Mesenchymal stem cell (in vitro differentiated cells and primary cell): Measurements from ENCODE around the gene DCUN1D1.

Source experiments
- DNase-seq: peaks from one replicate; pipeline ENCODE4 v3.0.0-alpha.2; 2013
- H2AFZ ChIP-seq: one replicate; pipeline ENCODE4 v1.6.1; 2013; ENCODE audit warnings: low read depth, mild to moderate bottlenecking, control low read depth, inconsistent platforms, low read length, moderate library complexity
- H2AK5ac ChIP-seq: 2 replicates; pipeline ENCODE4 v1.6.1; 2013; ENCODE audit warnings: low read length, moderate library complexity, mild to moderate bottlenecking, inconsistent platforms; ENCODE audit not compliant: severe bottlenecking
- H2BK120ac ChIP-seq: one replicate; pipeline ENCODE4 v1.6.1; 2013; ENCODE audit warnings: low read depth, mild to moderate bottlenecking, inconsistent platforms, low read length, moderate library complexity
- H2BK12ac ChIP-seq, 2 experiments: one replicate each; pipeline ENCODE4 v1.6.1; 2013; ENCODE audit warnings: inconsistent platforms in 2 of 2, low read length in 2 of 2, mild to moderate bottlenecking in 2 of 2, moderate library complexity in 2 of 2, control low read depth in 1 of 2
- H2BK15ac ChIP-seq: one replicate; pipeline ENCODE4 v1.6.1; 2013; ENCODE audit warnings: mild to moderate bottlenecking, low read depth, inconsistent platforms; ENCODE audit not compliant: poor library complexity, severe bottlenecking
- H2BK5ac ChIP-seq: 2 replicates; pipeline ENCODE4 v1.6.1; 2013; ENCODE audit warnings: low read depth, mild to moderate bottlenecking, low read length, control low read depth, inconsistent platforms; ENCODE audit not compliant: poor library complexity, severe bottlenecking
- H3K14ac ChIP-seq, 2 experiments: one replicate each; pipeline ENCODE4 v1.6.1; 2013; ENCODE audit warnings: inconsistent platforms in 2 of 2, low read length in 2 of 2, control low read depth in 1 of 2, mild to moderate bottlenecking in 1 of 2, moderate library complexity in 1 of 2
- H3K18ac ChIP-seq, 2 experiments: one replicate each; pipeline ENCODE4 v1.6.1; 2013; ENCODE audit warnings: inconsistent platforms in 2 of 2, low read length in 2 of 2, control low read depth in 1 of 2, low read depth in 1 of 2, mild to moderate bottlenecking in 1 of 2
- H3K23ac ChIP-seq, 2 experiments: one replicate each; pipeline ENCODE4 v1.6.1; 2013; ENCODE audit warnings: inconsistent platforms in 2 of 2, low read length in 2 of 2, mild to moderate bottlenecking in 2 of 2, moderate library complexity in 2 of 2, control low read depth in 1 of 2
- H3K27ac ChIP-seq: 2 replicates; pipeline ENCODE4 v1.5.1; 2013; ENCODE audit warnings: mild to moderate bottlenecking, moderate library complexity, low read length, control low read depth, inconsistent platforms; ENCODE audit not compliant: poor library complexity, severe bottlenecking
- H3K27me3 ChIP-seq, 2 experiments: 2 replicates each; pipeline versions ENCODE4 v1.6.1 to v1.7.0; 2013; ENCODE audit warnings: low read length in 2 of 2, mild to moderate bottlenecking in 2 of 2, moderate library complexity in 2 of 2, control low read depth in 1 of 2, inconsistent platforms in 1 of 2; ENCODE audit not compliant: control insufficient read depth in 1 of 2, insufficient read depth in 1 of 2
- H3K36me3 ChIP-seq, 2 experiments: 2 replicates each; pipeline versions ENCODE4 v1.6.1 to v1.7.0; 2013; ENCODE audit warnings: low read length in 2 of 2, control low read depth in 1 of 2, inconsistent platforms in 1 of 2, low read depth in 1 of 2, mild to moderate bottlenecking in 1 of 2; ENCODE audit not compliant: insufficient read depth in 2 of 2, control insufficient read depth in 1 of 2
- H3K4ac ChIP-seq, 2 experiments: one replicate each; pipeline ENCODE4 v1.6.1; 2013; ENCODE audit warnings: inconsistent platforms in 2 of 2, low read length in 2 of 2, mild to moderate bottlenecking in 2 of 2, moderate library complexity in 2 of 2, control low read depth in 1 of 2, low read depth in 1 of 2
- H3K4me1 ChIP-seq: 2 replicates; pipeline ENCODE4 v1.6.1; 2013; ENCODE audit warnings: low read depth, low read length, control low read depth; ENCODE audit not compliant: control insufficient read depth, insufficient read depth
- H3K4me2 ChIP-seq: 2 replicates; pipeline ENCODE4 v1.6.1; 2013; ENCODE audit warnings: low read length, mild to moderate bottlenecking, inconsistent platforms; ENCODE audit not compliant: poor library complexity, severe bottlenecking
- H3K4me3 ChIP-seq, 2 experiments: 2 replicates each; pipeline versions ENCODE4 v1.5.1 to v1.7.0; 2013; ENCODE audit warnings: low read length in 2 of 2, mild to moderate bottlenecking in 2 of 2, control low read depth in 1 of 2, low read depth in 1 of 2; ENCODE audit not compliant: insufficient read depth in 1 of 2
- H3K79me1 ChIP-seq: replicated peaks from 2 replicates; pipeline ENCODE4 v1.6.1; 2013; ENCODE audit warnings: mild to moderate bottlenecking, control low read depth, low read length, inconsistent platforms; ENCODE audit not compliant: poor library complexity, severe bottlenecking
- H3K9ac ChIP-seq: 2 replicates; pipeline ENCODE4 v1.7.0; 2013; ENCODE audit warnings: mild to moderate bottlenecking, low read length, moderate library complexity
- H3K9me3 ChIP-seq: 2 replicates; pipeline ENCODE4 v1.7.0; 2013; ENCODE audit warnings: mild to moderate bottlenecking, low read length; ENCODE audit not compliant: control insufficient read depth
- H4K8ac ChIP-seq: one replicate; pipeline ENCODE4 v1.6.1; 2013; ENCODE audit warnings: inconsistent platforms, mild to moderate bottlenecking, low read length, moderate library complexity
- H4K91ac ChIP-seq: one replicate; pipeline ENCODE4 v1.6.1; 2013; ENCODE audit warnings: mild to moderate bottlenecking, low read length, inconsistent platforms
- WGBS: methylation state at CpG from one replicate; pipeline ENCODE4 v1.1.7; 2013; ENCODE audit warnings: mixed read lengths; 5-methylcytosine and 5-hydroxymethylcytosine counted together

Gene DCUN1D1

DNA sequence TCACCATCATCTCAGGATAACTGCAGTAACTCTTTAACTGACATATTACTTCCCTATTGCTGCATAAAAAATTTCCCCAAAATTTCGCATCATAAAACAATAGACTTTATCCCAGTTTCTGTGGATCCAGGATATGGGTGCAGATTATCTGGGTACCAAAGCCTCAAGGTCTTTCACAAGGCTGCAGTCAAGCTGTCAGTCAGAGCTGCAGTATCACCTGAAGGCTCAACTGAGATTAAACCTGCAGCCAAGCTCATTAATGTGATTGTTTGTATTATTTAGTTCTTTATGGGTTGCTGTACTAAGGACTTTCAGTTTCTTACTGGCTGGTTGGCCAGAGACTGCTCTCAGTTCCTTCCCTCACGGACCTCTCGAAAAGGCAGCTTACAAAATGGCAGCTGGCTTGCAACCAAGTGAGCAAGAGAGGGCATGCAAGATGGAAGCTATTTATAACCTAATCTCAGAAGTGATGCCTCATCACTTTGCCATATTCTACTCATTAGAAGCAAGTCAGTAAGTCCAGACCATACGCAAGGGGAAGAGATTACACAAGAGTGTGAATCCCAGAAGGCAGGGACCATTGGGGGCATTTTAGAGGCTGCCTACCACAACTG, 54.9 kb downstream of the DCUN1D1 start:
- no peak overlapping the region for H4K91ac ChIP-seq
- peaks cover 0 to 3% of the 10 kb centered on the region in 2 experiments for H3K36me3 ChIP-seq
- H2BK5ac ChIP-seq, result no peak overlapping the region
- no peak overlapping the region for H3K4me2 ChIP-seq
- H3K23ac ChIP-seq, result no peak overlapping the region
- no peak overlapping the region for H2BK12ac ChIP-seq
- H2AK5ac ChIP-seq, result no peak overlapping the region
- H3K9ac ChIP-seq, result peak overlapping the region; percentile 39
- H3K9me3 ChIP-seq, result no peaks in the 10 kb centered on the region
- no peak overlapping the region for H4K8ac ChIP-seq
- no peak overlapping the region for H2BK120ac ChIP-seq
- no peaks in the 10 kb centered on the region for H3K79me1 ChIP-seq
- no peak overlapping the region for H2BK15ac ChIP-seq
- no peak overlapping the region for H2AFZ ChIP-seq
- H3K27me3 ChIP-seq, result no peaks in the 10 kb centered on the region
- peak; percentile 40 for DNase-seq
- peaks cover 2% of the 10 kb centered on the region for H3K4me1 ChIP-seq
- no peak overlapping the region for H3K14ac ChIP-seq
- no peak overlapping the region for H3K18ac ChIP-seq
- H3K4me3 ChIP-seq, result peak overlapping the region in 1 of 2 experiments; percentile 22
- WGBS, result 94% methylated on average over 4 of the region's 4 CpGs
- H3K4ac ChIP-seq, result no peak overlapping the region
- no peak overlapping the region for H3K27ac ChIP-seq

DNA sequence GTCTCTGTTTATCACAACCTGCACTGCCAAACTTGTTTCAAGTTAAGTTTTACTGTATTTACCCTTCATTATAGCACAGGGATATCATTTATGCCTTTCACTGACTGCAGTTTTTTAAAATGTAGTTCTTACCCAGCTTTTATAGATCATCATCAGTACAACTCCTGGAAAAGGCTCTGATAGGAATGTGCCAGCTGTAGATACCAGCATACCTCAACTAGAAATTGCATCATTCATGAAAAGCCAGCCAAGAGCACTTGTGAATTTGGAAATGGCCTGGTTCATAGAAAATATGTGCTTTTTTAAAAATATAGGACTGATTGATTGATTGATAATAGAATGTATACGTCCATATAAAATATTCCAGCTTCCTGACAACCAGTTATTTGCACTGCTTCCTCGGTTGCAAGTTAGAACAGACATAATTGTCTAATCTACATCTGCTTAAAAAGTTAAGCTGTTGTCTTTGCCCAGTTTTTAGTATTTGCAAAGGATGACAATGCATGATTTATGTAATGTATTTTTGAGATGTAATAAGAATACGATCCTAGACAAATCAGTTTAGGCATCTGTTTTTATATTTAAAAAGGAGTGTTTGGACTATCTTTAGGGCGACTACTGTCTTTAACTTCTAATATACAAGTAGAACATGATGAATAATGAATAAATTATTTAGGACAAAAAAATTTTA, 58.5 kb downstream of the DCUN1D1 start:
- WGBS, result 100% methylated on average over 1 of the region's 4 CpGs
- Histone ChIP-seq H3K18ac (no peak overlapping the region), H3K27me3 (no peaks in the 10 kb centered on the region), H3K4me3 (no peak overlapping the region), H4K91ac (no peak overlapping the region), H2BK15ac (no peak overlapping the region), H2BK120ac (no peak overlapping the region), H3K27ac (no peak overlapping the region), H2AFZ (no peak overlapping the region), H3K14ac (no peak overlapping the region), H2BK5ac (no peak overlapping the region), H3K79me1 (no peaks in the 10 kb centered on the region), H3K36me3 (peaks cover 0 to 17% of the 10 kb centered on the region in 2 experiments), H3K9me3 (no peaks in the 10 kb centered on the region), H3K4me2 (no peak overlapping the region), H2BK12ac (no peak overlapping the region), H2AK5ac (no peak overlapping the region), H3K23ac (no peak overlapping the region), H3K4ac (no peak overlapping the region), H3K4me1 (peaks cover 3% of the 10 kb centered on the region), H3K9ac (no peak overlapping the region), H4K8ac (no peak overlapping the region)
- no peak for DNase-seq

DNA sequence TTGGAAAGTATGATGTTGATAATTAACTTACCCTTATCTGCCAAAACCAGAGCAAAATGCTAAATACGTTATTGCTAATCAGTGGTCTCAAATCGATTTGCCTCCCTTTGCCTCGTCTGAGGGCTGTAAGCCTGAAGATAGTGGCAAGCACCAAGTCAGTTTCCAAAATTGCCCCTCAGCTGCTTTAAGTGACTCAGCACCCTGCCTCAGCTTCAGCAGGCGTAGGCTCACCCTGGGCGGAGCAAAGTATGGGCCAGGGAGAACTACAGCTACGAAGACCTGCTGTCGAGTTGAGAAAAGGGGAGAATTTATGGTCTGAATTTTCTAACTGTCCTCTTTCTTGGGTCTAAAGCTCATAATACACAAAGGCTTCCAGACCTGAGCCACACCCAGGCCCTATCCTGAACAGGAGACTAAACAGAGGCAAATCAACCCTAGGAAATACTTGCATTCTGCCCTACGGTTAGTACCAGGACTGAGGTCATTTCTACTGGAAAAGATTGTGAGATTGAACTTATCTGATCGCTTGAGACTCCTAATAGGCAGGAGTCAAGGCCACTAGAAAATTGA, 59.7 kb downstream of the DCUN1D1 start:
- H4K8ac ChIP-seq, result peak overlapping the region; percentile 35
- no peak overlapping the region for H2BK5ac ChIP-seq
- H2AFZ ChIP-seq, result no peak overlapping the region
- H3K4me1 ChIP-seq, result peaks cover 3% of the 10 kb centered on the region
- no peak overlapping the region for H3K4ac ChIP-seq
- no peak overlapping the region for H2BK120ac ChIP-seq
- no peak overlapping the region for H4K91ac ChIP-seq
- no peak overlapping the region for H3K18ac ChIP-seq
- no peaks in the 10 kb centered on the region for H3K9me3 ChIP-seq
- H2AK5ac ChIP-seq, result peak overlapping the region; percentile 19
- no peak overlapping the region for H2BK12ac ChIP-seq
- no peak overlapping the region for H3K4me2 ChIP-seq
- WGBS, result 54% methylated on average over 8 of the region's 9 CpGs
- no peaks in the 10 kb centered on the region for H3K27me3 ChIP-seq
- no peak overlapping the region for H3K14ac ChIP-seq
- H3K9ac ChIP-seq, result no peak overlapping the region
- no peak overlapping the region for H3K23ac ChIP-seq
- H3K27ac ChIP-seq, result peak overlapping the region; percentile 1
- H3K4me3 ChIP-seq, result no peak overlapping the region
- H2BK15ac ChIP-seq, result no peak overlapping the region
- H3K36me3 ChIP-seq, result peaks cover 0 to 24% of the 10 kb centered on the region in 2 experiments
- H3K79me1 ChIP-seq, result no peaks in the 10 kb centered on the region
- no peak for DNase-seq

DNA sequence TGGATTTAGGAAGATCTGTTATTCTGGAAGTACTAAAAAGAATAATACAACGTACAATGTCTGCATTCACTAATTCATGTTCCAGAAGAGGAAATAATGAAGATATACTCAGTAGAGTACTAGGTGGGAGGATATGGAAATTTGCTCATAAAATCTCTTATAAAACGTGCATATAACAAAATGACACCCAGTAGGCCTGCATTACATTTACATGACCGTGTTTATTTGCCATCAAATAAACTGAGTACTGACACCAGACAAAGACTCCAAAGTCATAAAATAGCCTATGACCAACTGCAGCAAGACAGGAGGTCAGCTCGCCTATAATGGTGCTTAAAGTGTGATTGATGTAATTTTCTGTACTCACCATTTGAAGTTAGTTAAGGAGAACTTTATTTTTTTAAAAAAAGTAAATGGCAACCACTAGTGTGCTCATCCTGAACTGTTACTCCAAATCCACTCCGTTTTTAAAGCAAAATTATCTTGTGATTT, 60.4 kb downstream of the DCUN1D1 start:
- Histone ChIP-seq H4K91ac (no peak overlapping the region), H3K9me3 (no peaks in the 10 kb centered on the region), H2BK12ac (no peak overlapping the region), H2BK5ac (no peak overlapping the region), H2BK120ac (no peak overlapping the region), H3K23ac (no peak overlapping the region), H3K27ac (no peak overlapping the region), H2AK5ac (no peak overlapping the region), H3K27me3 (no peaks in the 10 kb centered on the region), H3K4me3 (no peak overlapping the region), H3K9ac (no peak overlapping the region), H2AFZ (no peak overlapping the region), H3K18ac (no peak overlapping the region), H3K36me3 (peaks cover 0 to 28% of the 10 kb centered on the region in 2 experiments), H3K79me1 (no peaks in the 10 kb centered on the region), H3K4ac (no peak overlapping the region), H4K8ac (no peak overlapping the region), H3K4me1 (peaks cover 3% of the 10 kb centered on the region), H3K14ac (no peak overlapping the region), H3K4me2 (no peak overlapping the region), H2BK15ac (no peak overlapping the region)
- DNase-seq, result no peak
- no CpG with 5 or more reads among the region's 5 CpGs for WGBS
